Left renal cortex interstitium (tissue), 4 donors: ENCODE measurements around the gene KAZN. TPM values are rescaled to one million over a fixed set of nuclear protein-coding genes. Genes with fewer than 3 reads are reported as not detected.
"Not testable (repeated sequence)": the region's sequence is repeated elsewhere in the genome, so short reads cannot be mapped to it uniquely, and the experiment has no call there.

Experiments used
- DNase-seq, 4 donors: peaks; one replicate each; pipeline ENCODE4 v3.0.0-alpha.2; 2013; ENCODE audit warnings: low read depth in 4 of 4, low spot score in 2 of 4, missing footprints in 1 of 4
- polyA plus RNA-seq, 4 donors: library from polyadenylated mRNA; unstranded; fragments of 120-200 nt; gene quantifications; one replicate each; pipeline ENCODE4 v1.2.1, GENCODE V29; 2013; ENCODE audit not compliant: insufficient read length in 4 of 4

The KAZN gene
- polyA plus RNA-seq, 4 donors: 33.0 to 47.4 (median 37.7) TPM

GRCh38 chr1:14959059-14959694 lies 360.7 kb downstream of the KAZN start:
- DNase-seq: no peak

- DNase-seq: no peak
Measured at GRCh38 chr1:14961661-14962267, 363.3 kb downstream of the KAZN start.

GRCh38 chr1:14962407-14962806 lies 363.9 kb downstream of the KAZN start:
- DNase-seq: no peak

DNA sequence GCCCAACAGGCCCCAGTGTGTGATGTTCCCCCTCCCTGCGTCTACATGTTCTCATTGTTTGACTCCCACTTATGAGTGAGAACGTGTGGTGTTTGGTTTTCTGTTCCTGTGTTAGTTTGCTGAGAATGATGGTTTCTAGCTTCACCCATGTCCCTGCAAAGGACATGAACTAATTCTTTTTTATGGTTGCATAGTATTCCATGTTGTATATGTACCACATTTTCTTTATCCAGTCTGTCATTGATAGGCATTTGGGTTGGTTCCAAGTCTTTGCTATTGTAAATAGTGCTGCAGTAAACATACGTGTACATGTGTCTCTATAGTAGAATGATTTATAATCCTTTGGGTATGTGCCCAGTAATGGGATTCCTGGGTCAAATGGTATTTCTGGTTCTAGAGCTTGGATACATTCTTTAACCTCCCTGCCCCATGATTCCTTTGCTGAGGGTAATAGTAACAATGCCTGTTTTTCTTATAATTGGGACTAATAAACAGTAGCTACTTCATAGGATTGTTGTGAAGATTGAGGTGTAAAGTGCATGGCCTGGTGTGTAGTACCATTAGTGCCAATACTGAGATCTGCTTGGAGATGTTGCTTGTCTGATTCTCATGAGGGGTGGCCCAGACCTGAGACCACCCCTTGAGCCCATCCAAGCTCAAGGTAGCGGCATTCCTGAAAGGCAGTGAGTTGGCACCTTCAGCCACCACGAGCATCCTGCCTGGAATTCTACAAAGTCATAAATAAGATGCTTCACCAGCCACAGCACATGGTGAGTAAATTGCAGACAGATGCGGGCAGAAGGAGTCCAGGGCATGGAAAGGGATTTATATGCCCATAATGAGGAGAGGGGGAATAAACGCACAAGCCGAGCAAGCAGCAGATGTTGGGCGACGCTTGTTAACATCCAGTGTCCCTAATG lies 365.6 kb downstream of the KAZN start:
- not testable (repeated sequence) for DNase-seq

DNA sequence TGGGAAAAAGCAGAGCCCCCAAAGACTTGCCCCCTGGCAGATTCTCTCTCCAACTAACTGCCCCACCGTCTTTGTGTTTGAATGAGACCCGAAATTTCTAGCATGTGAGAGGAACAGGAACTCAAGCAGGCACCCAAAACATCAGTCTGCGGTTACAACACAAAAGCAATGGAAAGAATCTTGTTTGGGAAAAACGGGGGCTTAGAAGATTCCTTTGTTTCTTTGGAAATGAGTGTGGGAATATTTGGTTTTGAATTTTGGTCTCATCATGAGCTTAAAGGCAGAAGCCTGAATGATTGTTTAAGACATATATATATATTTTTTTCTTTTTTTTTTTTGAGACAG lies 366.2 kb downstream of the KAZN start:
- no peak for DNase-seq

DNA sequence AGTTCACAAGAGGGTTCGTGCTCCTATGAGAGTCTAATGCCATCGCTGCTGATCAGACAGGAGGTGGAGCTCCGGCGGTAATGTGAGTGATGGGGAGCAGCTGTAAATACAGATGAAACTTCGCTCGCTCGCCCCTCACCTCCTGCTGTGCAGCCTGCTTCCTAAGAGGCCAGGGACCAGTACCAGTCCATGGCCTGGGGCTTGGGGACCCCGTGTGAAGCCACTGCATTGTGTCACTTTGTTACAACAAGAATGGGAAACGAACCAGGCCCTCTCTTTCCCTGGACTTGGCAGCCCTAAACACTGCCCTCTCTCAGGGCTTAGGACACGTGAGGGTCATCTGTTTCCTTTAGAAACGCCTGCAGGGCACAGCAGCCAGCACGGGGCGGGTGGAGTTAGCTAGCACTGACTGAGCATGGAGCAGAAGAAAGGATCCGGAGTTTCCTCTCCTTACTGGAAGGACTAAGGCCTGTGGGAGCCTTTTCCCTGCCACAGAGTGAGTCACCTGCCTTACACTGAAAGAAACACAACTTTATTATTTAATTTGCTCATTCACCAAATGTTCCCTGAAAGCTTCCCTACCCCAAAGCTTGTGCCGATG lies 369.9 kb downstream of the KAZN start:
- DNase-seq: no peak

- DNase-seq: no peak
Measured at GRCh38 chr1:14969006-14969405, 370.5 kb downstream of the KAZN start.

GRCh38 chr1:14970115-14970798 lies 371.8 kb downstream of the KAZN start:
- no peak for DNase-seq

DNA sequence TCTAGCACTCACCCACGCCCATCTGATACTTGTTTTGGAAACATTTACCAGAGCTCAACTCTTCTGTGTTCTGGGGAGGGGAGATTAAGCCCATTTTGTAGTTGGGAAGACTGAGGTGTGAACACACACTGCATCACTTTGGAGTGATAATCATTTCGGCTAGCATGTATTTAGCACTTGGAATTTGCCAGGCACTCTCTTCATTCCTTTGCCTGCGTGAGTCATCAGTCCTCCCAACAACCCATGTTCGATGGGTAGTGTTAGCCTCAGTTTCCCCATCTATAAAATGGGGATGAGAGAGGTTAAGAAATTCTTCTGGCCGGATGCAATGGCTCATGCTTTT lies 372.3 kb downstream of the KAZN start:
- DNase-seq: no peak

DNA sequence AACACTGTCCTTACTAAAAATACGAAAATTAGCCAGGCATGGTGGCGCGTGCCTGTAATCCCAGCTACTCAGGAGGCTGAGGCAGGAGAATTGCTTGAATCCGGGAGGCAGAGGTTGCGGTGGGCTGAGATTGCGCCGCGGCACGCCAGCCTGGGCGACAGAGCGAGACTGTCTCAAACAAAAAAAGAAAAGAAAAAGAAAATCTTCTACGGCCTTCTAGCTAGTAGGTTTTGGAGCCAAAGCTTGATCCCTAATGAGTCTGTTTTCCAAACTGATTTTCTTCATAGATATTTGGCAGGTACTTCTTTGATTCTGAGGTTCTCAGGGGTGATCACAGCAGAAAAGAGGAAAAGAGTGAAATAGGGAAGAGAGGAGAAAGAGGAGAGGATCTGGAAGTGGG lies 372.7 kb downstream of the KAZN start:
- no peak for DNase-seq

DNA sequence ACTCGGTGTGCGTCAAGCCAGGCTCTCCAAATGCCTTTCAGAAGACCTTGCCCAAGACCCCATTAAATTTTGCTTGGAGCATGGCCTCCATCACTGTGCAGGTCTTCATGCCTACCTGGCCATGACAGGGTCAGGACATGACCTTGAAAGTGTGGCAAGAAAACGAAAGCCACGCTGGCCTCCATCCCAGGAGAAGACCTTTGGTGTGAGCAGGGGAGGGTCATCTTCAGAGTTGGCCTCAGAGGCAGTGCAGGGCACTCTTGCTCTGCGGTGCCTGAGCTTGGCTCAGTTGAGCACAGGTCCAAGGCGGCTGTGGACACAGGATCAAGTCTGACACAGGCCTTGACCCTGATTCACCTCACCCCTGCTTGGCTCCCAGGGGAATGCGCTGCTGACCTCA lies 373.6 kb downstream of the KAZN start:
- DNase-seq: no peak

- no peak for DNase-seq
Measured at GRCh38 chr1:14973773-14974172, 375.3 kb downstream of the KAZN start.

GRCh38 chr1:14974361-14974760 lies 375.9 kb downstream of the KAZN start:
- no peak for DNase-seq

DNA sequence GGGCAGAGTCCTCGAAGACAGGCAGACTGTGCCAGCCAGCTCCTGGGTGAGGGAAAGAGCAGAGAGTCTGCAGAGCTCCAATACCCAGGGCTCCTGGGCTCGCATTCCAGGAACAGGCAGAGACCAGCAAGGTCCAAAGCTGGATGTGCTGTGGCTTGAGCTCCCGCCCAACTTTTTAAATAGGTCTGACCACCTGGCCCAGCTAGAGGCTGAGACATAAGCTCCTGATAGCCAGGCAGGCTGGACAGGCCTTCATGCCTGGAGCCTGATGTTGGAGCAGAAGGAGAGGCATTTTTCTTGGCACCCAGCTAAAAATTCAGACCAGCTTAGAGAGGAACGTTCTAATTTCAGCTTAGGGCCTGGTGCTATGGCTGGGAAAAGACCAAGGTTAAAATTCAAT lies 376.6 kb downstream of the KAZN start:
- no peak for DNase-seq

- DNase-seq: no peak
Measured at GRCh38 chr1:14976256-14976655, 377.8 kb downstream of the KAZN start.

GRCh38 chr1:14977338-14977931 lies 378.9 kb downstream of the KAZN start:
- DNase-seq: peak in 1 of 4 donors; percentile 33

- no peak for DNase-seq
Measured at GRCh38 chr1:14980621-14981218, 382.2 kb downstream of the KAZN start.

DNA sequence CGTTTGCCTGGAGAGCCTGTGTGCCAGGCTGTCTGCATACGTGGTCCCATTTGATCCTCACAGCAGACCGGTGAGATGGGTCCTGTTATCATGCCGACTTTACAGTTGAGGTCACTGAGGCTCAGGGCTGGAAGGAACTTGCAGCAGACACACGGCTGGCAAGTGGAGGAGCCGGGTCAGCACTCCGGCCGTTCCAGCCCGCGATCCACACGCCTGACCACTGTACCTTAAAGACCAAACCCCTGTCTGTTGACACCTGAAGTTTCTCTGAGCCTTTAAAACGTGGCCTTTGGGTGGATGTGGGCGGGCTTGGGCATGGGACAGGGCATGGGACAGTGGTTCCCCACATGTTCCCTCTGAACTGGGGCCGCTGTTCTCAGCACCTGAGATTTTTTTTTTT lies 383.5 kb downstream of the KAZN start:
- DNase-seq: no peak

DNA sequence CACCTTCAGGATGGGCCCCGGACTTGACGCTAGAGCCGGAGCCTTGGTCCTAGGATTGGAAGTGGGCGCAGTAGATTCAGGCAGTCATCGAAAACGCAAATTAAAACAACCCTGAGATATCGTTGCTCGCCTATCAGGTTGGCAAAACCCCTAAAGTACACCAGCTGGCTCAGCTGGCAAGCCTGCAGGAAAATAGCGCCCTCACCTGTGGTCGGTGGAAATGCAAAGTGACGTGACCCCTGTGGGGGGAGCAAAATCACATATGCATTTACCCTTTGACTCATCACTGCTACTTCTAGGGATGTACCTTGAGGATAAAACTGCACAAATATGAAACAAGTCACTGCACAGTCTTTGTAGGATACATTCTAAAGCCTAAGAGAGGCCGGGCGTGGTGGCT lies 384.8 kb downstream of the KAZN start:
- DNase-seq: no peak

GRCh38 chr1:14986168-14986567 lies 387.7 kb downstream of the KAZN start:
- no peak for DNase-seq
